Left renal pelvis (tissue), 4 donors: ENCODE results near the gene EVX1. TPM values are rescaled to one million over a fixed set of nuclear protein-coding genes. Genes with fewer than 3 reads are reported as not detected.

ENCODE experiments used
- DNase-seq, 4 donors: peaks; one replicate each; pipeline ENCODE4 v3.0.0-alpha.2; 2013; ENCODE audit warnings: low read depth in 4 of 4, low spot score in 3 of 4
- polyA plus RNA-seq, 4 donors: library from polyadenylated mRNA; unstranded; fragments of 120-200 nt; gene quantifications; one replicate each; pipeline ENCODE4 v1.2.1, GENCODE V29; 2013; ENCODE audit not compliant: insufficient read length in 4 of 4

Gene EVX1
- polyA plus RNA-seq, 4 donors = 0.07 to 0.08 TPM; not detected in 2

DNA sequence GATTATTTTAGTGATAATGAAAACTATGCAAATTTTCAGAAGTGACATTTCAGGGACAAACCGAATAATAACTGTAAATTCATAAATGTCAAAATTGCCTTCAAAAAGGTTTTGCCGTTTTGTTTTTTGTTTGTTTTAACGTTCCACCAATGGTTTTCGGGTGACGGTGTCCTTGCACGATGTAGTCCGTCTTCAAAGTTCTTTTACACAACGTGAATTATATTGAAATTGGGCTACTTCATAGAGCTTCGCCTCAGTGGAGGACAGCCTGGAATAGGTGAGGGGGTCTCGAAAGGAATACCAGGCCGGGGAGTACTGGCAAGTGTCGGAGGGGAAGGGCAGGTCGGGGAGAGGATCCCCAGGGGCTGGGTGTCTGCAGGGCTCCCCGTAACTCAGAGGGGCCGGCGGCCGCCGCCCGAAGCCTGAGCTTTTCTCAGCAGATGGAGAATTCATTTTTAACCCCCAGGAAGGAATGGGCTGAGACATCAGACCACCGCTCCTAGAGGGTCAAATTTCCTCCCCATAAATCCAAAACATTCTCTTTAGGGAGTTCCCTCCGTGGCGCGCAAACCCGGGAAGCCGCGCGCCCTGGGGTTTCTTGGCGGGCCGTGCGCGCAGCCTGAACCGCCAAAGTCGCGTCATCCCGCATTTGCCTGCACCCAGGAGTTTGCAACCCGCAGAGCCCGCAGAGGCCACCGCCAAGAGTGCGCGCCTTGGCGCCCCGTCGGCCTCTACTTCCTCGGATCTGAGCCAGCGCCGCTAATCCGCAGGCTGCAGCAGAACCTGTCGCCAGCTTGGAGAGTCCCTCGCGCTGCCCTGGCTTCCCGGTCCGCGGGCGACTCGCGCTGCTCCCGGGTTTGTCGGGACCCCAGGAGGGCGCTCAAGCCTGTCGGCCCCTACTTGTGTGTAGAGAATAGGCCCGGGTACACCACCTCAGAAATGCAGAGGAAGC lies 17.3 kb upstream of the EVX1 start:
- no peak for DNase-seq

DNA sequence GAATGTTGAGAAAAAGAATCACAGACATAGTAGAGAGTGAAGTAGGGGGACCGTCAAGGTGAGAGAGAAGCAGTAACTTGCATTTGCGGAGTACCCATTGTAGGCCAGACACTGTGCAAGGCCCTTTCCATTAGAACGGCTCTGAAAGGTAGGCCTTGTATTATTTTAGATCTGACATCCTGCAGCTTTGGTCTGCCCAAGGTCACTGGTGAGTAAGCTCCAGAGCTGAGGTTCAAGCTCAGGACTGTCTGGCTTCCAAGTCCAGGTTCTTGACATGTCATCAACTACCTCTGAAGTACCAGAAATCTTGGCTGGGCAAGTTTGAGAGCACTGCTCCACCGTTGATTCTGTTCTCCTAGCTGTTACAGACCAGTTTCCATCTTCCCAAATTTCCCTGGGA lies 13.2 kb upstream of the EVX1 start:
- DNase-seq = no peak

GRCh38 chr7:27235387-27236311 lies 7.0 kb upstream of the EVX1 start:
- no peak for DNase-seq

DNA sequence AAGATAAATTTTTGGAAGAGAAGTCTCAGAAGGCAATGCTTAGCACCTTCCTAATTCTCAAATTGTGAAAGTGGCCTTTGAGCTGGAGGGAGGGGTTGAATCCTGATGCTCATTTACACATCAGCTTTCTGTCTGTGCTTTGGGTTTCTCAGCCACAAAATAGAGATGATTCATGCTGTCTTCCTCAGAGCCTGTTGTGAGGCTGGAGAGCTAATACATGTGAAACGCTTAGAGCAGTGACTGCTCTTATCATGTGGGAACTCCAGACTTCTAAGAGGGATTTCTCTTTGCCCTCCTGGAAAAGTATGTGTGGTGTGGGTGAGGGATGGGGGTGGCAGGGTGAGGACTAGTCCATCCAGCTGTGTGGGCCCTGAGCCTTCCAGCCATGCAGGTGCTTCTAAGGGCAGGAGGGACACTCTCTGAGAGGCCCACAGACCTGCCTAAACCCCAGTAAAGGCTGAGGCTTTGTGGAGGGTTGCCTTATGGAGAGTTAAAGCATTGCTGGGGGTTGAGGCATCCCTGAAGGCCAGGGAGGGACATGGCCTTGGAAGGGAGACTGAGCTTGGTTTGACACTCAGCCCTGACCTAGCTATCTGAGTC lies 4.8 kb upstream of the EVX1 start:
- DNase-seq = no peak

DNA sequence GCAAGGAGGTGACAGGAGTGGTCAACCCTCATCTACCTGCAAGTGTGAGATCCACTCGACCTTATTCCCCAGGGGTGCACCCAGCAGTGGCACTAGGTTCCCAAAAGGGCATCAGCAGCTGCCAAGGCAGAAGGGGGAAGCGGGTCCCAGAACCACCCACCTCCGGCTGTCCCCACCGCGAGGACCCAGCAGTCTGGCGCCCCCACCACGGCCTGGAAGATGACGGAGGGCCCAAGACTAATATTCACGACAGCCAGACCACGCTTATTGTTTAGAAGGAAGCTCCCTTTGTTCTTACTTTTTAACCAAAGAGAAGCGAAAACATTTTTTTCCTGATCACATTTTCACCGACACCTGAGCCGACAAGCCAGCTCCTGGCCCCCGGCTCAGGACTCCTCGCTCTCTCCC lies 3.6 kb upstream of the EVX1 start:
- no peak for DNase-seq

DNA sequence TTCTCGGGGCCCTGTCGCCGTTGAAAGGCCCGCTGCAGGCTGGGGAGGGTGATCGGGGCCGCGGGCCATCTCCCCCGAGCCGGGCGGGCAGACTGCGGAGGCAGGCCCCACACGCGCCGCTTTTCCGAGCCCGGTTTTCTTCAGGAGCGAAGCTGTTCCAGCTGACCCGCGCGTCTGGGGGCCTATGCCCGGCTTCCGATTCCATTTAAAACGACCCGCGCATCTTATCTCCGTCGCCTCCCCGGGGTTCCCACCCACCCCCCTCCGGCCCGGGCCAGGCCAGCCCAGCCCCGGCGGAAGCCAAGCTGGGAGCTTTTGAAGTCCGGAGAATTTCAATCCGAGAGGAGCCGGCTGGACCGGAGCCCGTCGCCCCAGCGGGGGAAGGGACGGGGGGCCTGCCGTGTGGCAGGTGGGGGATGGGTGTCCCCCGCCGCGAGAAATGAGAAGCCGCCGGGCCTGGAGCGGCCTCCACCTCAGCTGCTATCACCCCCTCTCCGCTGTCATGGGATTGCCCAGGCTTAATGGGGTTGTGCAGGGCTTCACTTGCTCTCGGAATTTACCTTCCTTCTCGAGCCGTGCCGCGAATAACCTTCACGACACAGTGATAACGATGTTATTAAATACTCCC lies 3.1 kb upstream of the EVX1 start:
- no peak for DNase-seq

DNA sequence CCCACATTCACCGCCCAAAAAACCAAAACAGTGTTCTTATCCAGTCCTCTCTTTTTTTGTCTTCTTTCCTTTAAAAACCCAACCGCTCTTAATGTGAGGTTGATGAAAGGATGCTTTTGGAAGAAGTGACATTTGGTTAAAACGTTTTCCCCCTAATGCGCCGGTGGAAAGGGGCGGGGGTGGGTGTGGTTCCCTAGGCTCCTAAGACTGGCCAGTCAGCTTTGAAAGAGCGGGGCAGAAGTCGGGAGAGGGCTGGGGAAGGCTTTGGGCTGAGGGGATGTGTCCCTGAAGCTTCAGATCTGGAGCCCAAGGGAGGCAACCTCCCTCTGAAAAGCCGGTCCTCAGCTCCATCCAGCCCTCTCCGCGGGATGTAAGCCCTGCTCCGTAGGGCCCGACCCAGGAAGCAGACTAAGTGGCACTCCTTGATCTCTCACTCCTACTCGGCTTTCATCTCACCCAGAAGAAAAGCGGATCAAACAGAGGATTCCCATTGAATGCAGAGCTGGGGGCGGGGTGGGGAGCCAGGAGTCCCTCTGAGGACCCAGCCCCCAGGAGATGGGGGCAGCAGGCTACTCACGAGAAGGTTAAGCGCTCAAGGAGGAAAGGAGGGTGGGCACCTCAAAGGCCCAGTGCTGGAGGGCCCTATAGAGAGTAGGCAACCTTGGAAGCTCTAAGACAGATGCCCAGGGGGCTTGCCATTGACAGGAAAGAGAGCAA lies 2.4 kb upstream of the EVX1 start:
- DNase-seq = no peak

GRCh38 chr7:27241189-27242056 lies 1.2 kb upstream of the EVX1 start:
- no peak for DNase-seq

GRCh38 chr7:27242154-27242553 lies 448 bp upstream of the EVX1 start:
- no peak for DNase-seq

DNA sequence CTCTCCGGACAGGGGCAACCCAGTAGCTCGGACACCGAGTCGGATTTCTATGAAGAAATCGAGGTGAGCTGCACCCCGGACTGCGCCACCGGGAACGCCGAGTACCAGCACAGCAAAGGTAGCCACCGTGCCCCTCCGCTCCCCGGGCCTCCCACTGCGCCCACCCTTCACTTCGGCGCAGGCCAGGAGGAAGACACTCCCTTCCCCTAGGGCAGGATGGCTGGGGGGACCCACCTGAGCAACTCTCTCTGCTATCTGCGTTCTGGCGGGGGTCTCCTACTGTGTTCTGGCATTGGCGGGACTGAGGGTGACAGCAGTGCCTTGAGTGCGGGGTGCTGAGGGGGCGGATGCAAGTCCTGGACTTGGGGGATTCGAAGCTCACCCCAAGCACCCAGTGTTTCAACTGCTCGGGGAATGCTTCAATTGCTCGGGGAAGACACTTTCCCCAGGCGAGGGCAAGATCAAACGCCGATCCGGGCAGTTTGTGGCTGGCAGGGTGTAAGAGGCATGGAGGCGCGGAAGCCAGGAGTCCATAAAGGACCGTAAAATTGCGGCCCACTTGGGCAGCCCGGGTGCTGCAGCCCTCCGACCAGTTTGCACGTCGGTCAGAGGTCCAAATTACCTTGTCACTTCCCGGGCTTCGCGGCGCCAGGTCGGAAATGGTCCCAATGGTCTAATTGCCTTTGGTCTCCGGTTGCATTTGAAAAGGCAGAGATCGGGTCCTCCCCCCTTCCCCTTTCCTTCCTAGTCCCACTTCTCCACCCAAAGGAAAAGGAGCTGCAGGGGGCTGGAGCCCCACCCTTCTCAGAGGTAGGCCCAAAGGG lies 950 bp downstream of the EVX1 start:
- DNase-seq = no peak

- no peak for DNase-seq
Observed at GRCh38 chr7:27244488-27245123, 2.0 kb downstream of the EVX1 start.

- DNase-seq = no peak
Observed at GRCh38 chr7:27245124-27245797, 2.7 kb downstream of the EVX1 start.

DNA sequence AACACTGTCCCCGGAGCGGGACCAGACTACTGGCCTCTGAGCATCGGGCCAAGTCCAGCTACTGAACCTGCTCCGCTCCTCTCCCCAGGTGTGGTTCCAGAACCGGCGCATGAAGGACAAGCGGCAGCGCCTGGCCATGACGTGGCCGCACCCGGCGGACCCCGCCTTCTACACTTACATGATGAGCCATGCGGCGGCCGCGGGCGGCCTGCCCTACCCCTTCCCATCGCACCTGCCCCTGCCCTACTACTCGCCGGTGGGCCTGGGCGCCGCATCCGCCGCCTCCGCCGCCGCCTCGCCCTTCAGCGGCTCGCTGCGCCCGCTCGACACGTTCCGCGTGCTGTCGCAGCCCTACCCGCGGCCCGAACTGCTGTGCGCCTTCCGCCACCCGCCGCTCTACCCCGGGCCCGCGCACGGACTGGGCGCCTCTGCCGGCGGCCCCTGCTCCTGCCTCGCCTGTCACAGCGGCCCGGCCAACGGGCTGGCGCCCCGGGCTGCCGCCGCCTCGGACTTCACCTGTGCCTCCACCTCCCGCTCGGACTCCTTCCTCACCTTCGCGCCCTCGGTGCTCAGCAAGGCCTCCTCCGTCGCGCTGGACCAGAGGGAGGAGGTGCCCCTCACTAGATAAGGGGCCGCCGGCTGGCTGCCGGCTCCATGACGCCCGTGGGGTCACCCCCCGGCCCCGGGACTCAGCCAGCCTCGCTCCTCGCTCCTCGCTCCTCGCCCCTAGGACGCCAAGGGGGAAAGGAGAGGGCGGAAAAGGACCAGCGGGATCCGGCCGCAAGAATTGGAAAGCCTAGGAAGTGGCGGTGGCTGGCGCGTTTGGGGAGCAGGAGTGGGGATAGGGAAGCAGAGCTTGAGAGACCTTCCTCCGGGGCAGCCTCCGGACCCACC lies 3.4 kb downstream of the EVX1 start:
- no peak for DNase-seq

- no peak for DNase-seq
Observed at GRCh38 chr7:27247000-27247399, 4.4 kb downstream of the EVX1 start.

DNA sequence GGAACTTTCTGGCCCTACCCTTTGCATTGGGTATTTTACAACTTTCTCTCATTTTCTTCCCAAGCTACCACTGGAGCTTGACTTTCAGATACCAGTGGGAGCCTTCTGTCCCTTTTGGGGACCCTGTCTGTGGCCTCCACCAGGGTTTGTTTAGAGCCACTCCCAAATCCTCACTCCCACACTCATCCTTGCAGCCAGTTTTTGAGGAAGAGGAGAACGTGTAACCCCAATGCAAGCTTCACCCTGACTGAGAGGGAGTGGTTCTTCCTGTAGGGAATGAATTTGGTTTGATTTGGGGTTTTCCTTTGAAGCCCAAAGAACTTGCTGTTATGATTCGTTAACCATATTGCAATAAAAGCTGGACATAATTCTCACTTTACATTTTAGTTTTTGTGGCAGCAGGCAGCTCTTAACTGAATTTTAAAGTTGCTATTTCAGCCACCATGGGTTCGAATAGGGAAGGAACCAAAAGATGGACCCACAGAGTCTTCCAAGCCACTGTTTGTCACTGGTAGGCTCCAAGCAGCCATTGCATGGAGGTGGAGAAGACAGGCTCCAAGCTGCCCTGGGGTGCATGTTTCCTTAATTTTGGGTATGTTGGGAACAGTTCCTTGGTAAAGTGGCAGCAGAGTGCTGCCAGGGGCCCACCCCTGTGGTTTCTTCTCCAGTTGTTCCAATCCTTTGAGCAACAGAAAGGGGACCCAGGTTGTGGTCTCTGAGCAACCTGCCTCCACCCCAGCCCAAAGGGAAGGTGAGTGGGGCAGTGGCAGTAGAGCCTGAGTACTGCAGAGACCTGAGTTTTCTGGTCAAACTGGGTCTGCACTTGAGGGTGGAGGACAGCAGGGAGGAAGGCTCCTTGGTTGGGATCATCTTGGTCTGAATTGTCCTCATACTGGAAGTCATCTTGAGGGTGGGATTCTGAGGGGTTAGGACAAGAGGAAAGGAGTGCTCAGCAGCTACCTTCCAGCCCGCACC lies 5.1 kb downstream of the EVX1 start:
- no peak for DNase-seq
